ENCODE measurements around the gene KCNAB1.

Gene KCNAB1

GRCh38 chr3:156252656-156253055, 132.3 kb downstream of the KCNAB1 start:
- H3K36me3 ChIP-seq (ENCODE audit: control insufficient read depth in 1 of 2, insufficient read depth in 2 of 2, low read depth in 1 of 2, low read length in 2 of 2): no peaks in the 10 kb centered on the region
- H2AFZ ChIP-seq (ENCODE audit: low read depth, low read length): no peak overlapping the region
- H3K4ac ChIP-seq (ENCODE audit: low read depth in 1 of 2, low read length in 2 of 2): no peak overlapping the region
- H3K4me2 ChIP-seq (ENCODE audit: low read length, poor library complexity, severe bottlenecking): no peak overlapping the region
- H3K4me1 ChIP-seq (ENCODE audit: control insufficient read depth, insufficient read depth, low read depth, low read length): no peaks in the 10 kb centered on the region
- no peak overlapping the region for H3K18ac ChIP-seq (ENCODE audit: low read depth in 1 of 2, low read length in 2 of 2)
- 86% methylated on average over 3 of the region's 3 CpGs for WGBS
- H2BK120ac ChIP-seq (ENCODE audit: low read depth, low read length): no peak overlapping the region
- no peak overlapping the region for H3K9ac ChIP-seq (ENCODE audit: low read length)
- no peak overlapping the region for H3K4me3 ChIP-seq (ENCODE audit: insufficient read depth in 1 of 2, low read depth in 1 of 2, low read length in 2 of 2)
- H2BK5ac ChIP-seq (ENCODE audit: low read depth, low read length, poor library complexity, severe bottlenecking): no peak overlapping the region
- H3K9me3 ChIP-seq (ENCODE audit: control insufficient read depth, low read length): no peaks in the 10 kb centered on the region
- DNase-seq: no peak
- no peak overlapping the region for H2BK15ac ChIP-seq (ENCODE audit: low read depth, poor library complexity, severe bottlenecking)
- H4K8ac ChIP-seq (ENCODE audit: low read length): no peak overlapping the region
- no peak overlapping the region for H2BK12ac ChIP-seq (ENCODE audit: low read length in 2 of 2)
- H3K27me3 ChIP-seq (ENCODE audit: control insufficient read depth in 1 of 2, insufficient read depth in 1 of 2, low read length in 2 of 2): peaks cover 0 to 3% of the 10 kb centered on the region in 2 experiments
- no peak overlapping the region for H3K23ac ChIP-seq (ENCODE audit: low read length in 2 of 2)
- H3K14ac ChIP-seq (ENCODE audit: low read length in 2 of 2): no peak overlapping the region
- H2AK5ac ChIP-seq (ENCODE audit: low read length, severe bottlenecking): no peak overlapping the region
- no peak overlapping the region for H3K27ac ChIP-seq (ENCODE audit: low read length, poor library complexity, severe bottlenecking)
- no peaks in the 10 kb centered on the region for H3K79me1 ChIP-seq (replicated peaks; ENCODE audit: low read length, poor library complexity, severe bottlenecking)
- no peak overlapping the region for H4K91ac ChIP-seq (ENCODE audit: low read length)

GRCh38 chr3:156253150-156253549, 132.8 kb downstream of the KCNAB1 start:
- no peak overlapping the region for H3K4me3 ChIP-seq (ENCODE audit: insufficient read depth in 1 of 2, low read depth in 1 of 2, low read length in 2 of 2)
- H2BK5ac ChIP-seq (ENCODE audit: low read depth, low read length, poor library complexity, severe bottlenecking): no peak overlapping the region
- H3K14ac ChIP-seq (ENCODE audit: low read length in 2 of 2): no peak overlapping the region
- no peak overlapping the region for H4K91ac ChIP-seq (ENCODE audit: low read length)
- no peak overlapping the region for H2AK5ac ChIP-seq (ENCODE audit: low read length, severe bottlenecking)
- no peaks in the 10 kb centered on the region for H3K9me3 ChIP-seq (ENCODE audit: control insufficient read depth, low read length)
- H4K8ac ChIP-seq (ENCODE audit: low read length): no peak overlapping the region
- H2AFZ ChIP-seq (ENCODE audit: low read depth, low read length): no peak overlapping the region
- no peak overlapping the region for H3K27ac ChIP-seq (ENCODE audit: low read length, poor library complexity, severe bottlenecking)
- H3K4me2 ChIP-seq (ENCODE audit: low read length, poor library complexity, severe bottlenecking): no peak overlapping the region
- H3K4ac ChIP-seq (ENCODE audit: low read depth in 1 of 2, low read length in 2 of 2): no peak overlapping the region
- no peaks in the 10 kb centered on the region for H3K36me3 ChIP-seq (ENCODE audit: control insufficient read depth in 1 of 2, insufficient read depth in 2 of 2, low read depth in 1 of 2, low read length in 2 of 2)
- no peak overlapping the region for H2BK15ac ChIP-seq (ENCODE audit: low read depth, poor library complexity, severe bottlenecking)
- WGBS: 50% methylated on average over 1 of the region's 1 CpG
- no peak overlapping the region for H2BK120ac ChIP-seq (ENCODE audit: low read depth, low read length)
- no peaks in the 10 kb centered on the region for H3K79me1 ChIP-seq (replicated peaks; ENCODE audit: low read length, poor library complexity, severe bottlenecking)
- H3K27me3 ChIP-seq (ENCODE audit: control insufficient read depth in 1 of 2, insufficient read depth in 1 of 2, low read length in 2 of 2): peaks cover 0 to 3% of the 10 kb centered on the region in 2 experiments
- no peaks in the 10 kb centered on the region for H3K4me1 ChIP-seq (ENCODE audit: control insufficient read depth, insufficient read depth, low read depth, low read length)
- no peak overlapping the region for H3K9ac ChIP-seq (ENCODE audit: low read length)
- H3K23ac ChIP-seq (ENCODE audit: low read length in 2 of 2): no peak overlapping the region
- no peak overlapping the region for H2BK12ac ChIP-seq (ENCODE audit: low read length in 2 of 2)
- DNase-seq: no peak
- no peak overlapping the region for H3K18ac ChIP-seq (ENCODE audit: low read depth in 1 of 2, low read length in 2 of 2)

DNA sequence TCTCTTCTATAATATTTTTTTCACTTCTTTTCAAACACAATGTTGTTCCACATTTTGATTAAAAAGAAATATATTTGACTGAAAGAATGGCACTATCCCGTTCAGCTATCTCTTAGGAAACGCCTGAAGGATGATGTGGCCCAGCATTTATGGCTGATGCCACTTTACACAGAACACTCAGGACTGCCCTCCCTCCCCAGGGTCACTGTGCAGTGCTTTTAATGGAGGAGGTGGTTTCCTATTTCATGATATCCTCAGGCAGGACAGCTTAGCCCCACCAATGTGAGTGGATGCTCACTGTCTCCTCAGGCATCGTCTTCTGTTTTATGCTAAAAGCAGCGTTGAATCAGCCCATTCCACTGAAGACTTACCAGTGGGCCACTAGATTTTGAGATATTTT, 135.9 kb downstream of the KCNAB1 start:
- H2AK5ac ChIP-seq (ENCODE audit: low read length, severe bottlenecking): no peak overlapping the region
- no peak overlapping the region for H3K14ac ChIP-seq (ENCODE audit: low read length in 2 of 2)
- H2BK12ac ChIP-seq (ENCODE audit: low read length in 2 of 2): no peak overlapping the region
- H3K4me3 ChIP-seq (ENCODE audit: insufficient read depth in 1 of 2, low read depth in 1 of 2, low read length in 2 of 2): no peak overlapping the region
- H3K9me3 ChIP-seq (ENCODE audit: control insufficient read depth, low read length): no peaks in the 10 kb centered on the region
- 63% methylated on average over 4 of the region's 4 CpGs for WGBS
- H3K27me3 ChIP-seq (ENCODE audit: control insufficient read depth in 1 of 2, insufficient read depth in 1 of 2, low read length in 2 of 2): no peaks in the 10 kb centered on the region
- H3K4me1 ChIP-seq (ENCODE audit: control insufficient read depth, insufficient read depth, low read depth, low read length): no peaks in the 10 kb centered on the region
- H3K79me1 ChIP-seq (replicated peaks; ENCODE audit: low read length, poor library complexity, severe bottlenecking): no peaks in the 10 kb centered on the region
- H4K8ac ChIP-seq (ENCODE audit: low read length): no peak overlapping the region
- H2BK120ac ChIP-seq (ENCODE audit: low read depth, low read length): no peak overlapping the region
- H3K36me3 ChIP-seq (ENCODE audit: control insufficient read depth in 1 of 2, insufficient read depth in 2 of 2, low read depth in 1 of 2, low read length in 2 of 2): no peaks in the 10 kb centered on the region
- no peak overlapping the region for H2BK15ac ChIP-seq (ENCODE audit: low read depth, poor library complexity, severe bottlenecking)
- H3K4ac ChIP-seq (ENCODE audit: low read depth in 1 of 2, low read length in 2 of 2): no peak overlapping the region
- H3K27ac ChIP-seq (ENCODE audit: low read length, poor library complexity, severe bottlenecking): no peak overlapping the region
- no peak overlapping the region for H3K18ac ChIP-seq (ENCODE audit: low read depth in 1 of 2, low read length in 2 of 2)
- H3K9ac ChIP-seq (ENCODE audit: low read length): no peak overlapping the region
- DNase-seq: no peak
- H3K23ac ChIP-seq (ENCODE audit: low read length in 2 of 2): no peak overlapping the region
- H3K4me2 ChIP-seq (ENCODE audit: low read length, poor library complexity, severe bottlenecking): no peak overlapping the region
- no peak overlapping the region for H2AFZ ChIP-seq (ENCODE audit: low read depth, low read length)
- no peak overlapping the region for H2BK5ac ChIP-seq (ENCODE audit: low read depth, low read length, poor library complexity, severe bottlenecking)
- H4K91ac ChIP-seq (ENCODE audit: low read length): no peak overlapping the region

- Histone ChIP-seq H4K8ac (ENCODE audit: low read length) (no peak overlapping the region), H2BK15ac (ENCODE audit: low read depth, poor library complexity, severe bottlenecking) (no peak overlapping the region), H3K36me3 (ENCODE audit: control insufficient read depth in 1 of 2, insufficient read depth in 2 of 2, low read depth in 1 of 2, low read length in 2 of 2) (no peaks in the 10 kb centered on the region), H3K9me3 (ENCODE audit: control insufficient read depth, low read length) (no peaks in the 10 kb centered on the region), H3K9ac (ENCODE audit: low read length) (no peak overlapping the region), H2BK5ac (ENCODE audit: low read depth, low read length, poor library complexity, severe bottlenecking) (no peak overlapping the region), H3K27ac (ENCODE audit: low read length, poor library complexity, severe bottlenecking) (no peak overlapping the region), H3K14ac (ENCODE audit: low read length in 2 of 2) (no peak overlapping the region), H3K4me1 (ENCODE audit: control insufficient read depth, insufficient read depth, low read depth, low read length) (no peaks in the 10 kb centered on the region), H3K27me3 (ENCODE audit: control insufficient read depth in 1 of 2, insufficient read depth in 1 of 2, low read length in 2 of 2) (no peaks in the 10 kb centered on the region), H2BK12ac (ENCODE audit: low read length in 2 of 2) (no peak overlapping the region), H2AK5ac (ENCODE audit: low read length, severe bottlenecking) (no peak overlapping the region), H3K4me2 (ENCODE audit: low read length, poor library complexity, severe bottlenecking) (no peak overlapping the region), H4K91ac (ENCODE audit: low read length) (no peak overlapping the region), H3K79me1 (replicated peaks; ENCODE audit: low read length, poor library complexity, severe bottlenecking) (no peaks in the 10 kb centered on the region), H3K4me3 (ENCODE audit: insufficient read depth in 1 of 2, low read depth in 1 of 2, low read length in 2 of 2) (no peak overlapping the region), H3K4ac (ENCODE audit: low read depth in 1 of 2, low read length in 2 of 2) (no peak overlapping the region), H2AFZ (ENCODE audit: low read depth, low read length) (no peak overlapping the region), H2BK120ac (ENCODE audit: low read depth, low read length) (no peak overlapping the region), H3K18ac (ENCODE audit: low read depth in 1 of 2, low read length in 2 of 2) (no peak overlapping the region), H3K23ac (ENCODE audit: low read length in 2 of 2) (no peak overlapping the region)
- no peak for DNase-seq
Observed at GRCh38 chr3:156256945-156257344, 136.6 kb downstream of the KCNAB1 start.
